ENCODE measurements around the gene SEPTIN7. TPM values are rescaled to one million over a fixed set of nuclear protein-coding genes. Genes with fewer than 3 reads are reported as not detected.
A peak's percentile ranks its signal among the peaks of the same experiment; 100 is the strongest.

The SEPTIN7 gene
- total RNA-seq, 1 donor from 2014 or later, result 102 TPM

DNA sequence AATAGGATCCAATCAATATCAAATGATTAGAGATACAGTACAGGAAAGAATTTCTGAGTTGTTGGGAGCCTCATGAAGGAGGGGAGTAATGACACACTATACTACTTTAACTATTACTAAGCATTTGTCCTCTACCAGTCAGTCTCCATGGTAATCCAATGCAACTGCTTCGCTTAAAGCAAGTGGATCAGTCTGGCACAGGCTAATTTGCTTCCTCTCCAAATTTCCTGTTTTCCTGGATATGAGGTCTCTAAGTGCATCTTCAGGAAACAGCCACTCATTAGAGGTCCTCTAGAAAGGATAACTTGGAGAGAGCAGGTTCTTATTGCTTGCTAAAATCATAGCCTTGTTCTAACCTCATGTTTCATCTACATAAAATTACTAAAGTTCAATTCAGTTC lies 8.4 kb upstream of the SEPTIN7 start:
- no peak for ATAC-seq

DNA sequence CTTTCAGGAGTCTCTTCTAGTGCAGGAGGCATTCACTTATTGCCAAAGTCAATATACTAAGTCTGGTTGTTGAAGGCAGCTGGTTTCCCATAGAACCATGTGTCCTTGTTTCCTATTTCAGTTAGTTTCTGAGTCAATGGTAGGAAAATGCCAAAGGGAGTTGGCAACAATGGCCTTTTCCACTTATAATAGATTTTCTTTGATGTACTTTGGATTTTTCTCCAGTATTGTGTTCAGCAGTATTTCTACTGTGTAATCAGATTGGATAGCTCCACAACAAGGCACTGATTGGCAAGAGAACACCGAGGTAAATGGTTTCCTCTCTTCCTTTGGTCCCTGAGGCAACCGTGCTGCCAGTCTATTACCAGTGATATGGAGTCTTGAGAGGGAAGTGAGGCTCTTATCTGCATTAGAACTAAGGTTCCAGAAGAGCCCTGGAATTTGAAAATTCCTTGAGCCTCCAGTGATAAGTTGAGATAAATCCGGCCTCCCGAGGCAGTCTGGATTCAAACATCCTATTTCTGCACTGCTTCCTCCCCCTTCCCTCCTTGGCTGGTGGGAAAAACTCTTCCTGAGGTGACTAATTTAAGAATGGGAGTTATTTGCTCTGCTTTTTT lies 7.9 kb upstream of the SEPTIN7 start:
- ATAC-seq, result no peak

DNA sequence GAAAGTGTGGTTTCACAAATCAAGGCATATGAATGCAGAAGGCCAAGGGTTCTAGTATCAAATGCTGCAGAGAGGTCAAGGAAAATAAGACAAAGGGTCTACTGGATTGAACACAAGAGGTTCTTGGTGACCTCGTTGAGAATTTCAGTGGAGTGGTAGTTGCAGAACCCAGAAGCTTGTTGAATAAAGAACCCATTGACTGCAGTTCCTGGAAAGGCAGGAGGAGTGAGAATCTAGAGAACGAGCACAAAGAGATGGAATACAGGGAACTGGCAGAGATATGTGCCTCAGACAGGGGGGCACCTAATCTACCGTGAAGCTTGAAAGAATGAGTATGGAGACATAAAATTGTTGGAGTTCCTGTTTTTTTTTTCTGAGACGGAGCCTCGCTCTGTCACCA lies 3.5 kb upstream of the SEPTIN7 start:
- no peak for ATAC-seq

DNA sequence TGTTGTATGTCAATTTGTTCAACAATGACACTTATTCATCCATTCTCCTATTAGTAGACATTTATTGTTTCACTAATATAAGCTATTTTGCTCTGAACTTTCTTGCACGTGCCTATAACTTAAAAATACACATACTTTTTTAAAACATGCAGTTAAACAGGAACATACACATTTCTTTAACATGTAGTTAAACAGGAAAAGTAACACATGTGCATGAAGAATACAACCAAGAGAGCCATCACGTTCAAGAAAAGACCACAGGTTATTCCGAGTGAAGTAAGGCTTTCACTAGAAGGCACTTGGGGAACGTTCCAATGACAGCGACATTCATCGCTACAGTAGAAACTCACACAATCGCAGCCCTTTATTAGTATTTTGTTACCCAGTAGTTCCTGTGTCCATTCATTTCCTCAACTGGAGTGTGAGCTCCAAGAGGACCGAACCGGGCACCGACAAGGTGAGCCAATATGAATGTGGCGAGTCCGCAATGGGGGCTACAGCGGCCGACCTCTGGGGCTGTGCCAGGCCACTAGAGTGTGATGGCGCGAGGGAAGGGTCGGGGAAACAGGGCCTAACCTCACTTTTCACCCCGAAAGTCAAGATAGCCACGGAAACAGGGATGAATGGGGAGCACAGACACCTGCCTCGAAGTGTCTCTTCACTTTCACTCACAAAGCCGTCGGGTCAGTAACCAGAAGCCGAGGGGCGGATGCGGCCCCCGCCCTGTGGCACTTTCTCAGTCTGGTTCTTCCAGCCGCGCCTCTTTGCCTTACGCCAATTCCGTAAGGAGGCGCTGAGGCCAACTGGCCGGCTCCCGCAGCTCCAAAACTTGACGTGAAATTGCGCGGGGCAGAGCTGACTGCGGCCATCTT lies 775 bp upstream of the SEPTIN7 start:
- ATAC-seq, result peak; percentile 77

DNA sequence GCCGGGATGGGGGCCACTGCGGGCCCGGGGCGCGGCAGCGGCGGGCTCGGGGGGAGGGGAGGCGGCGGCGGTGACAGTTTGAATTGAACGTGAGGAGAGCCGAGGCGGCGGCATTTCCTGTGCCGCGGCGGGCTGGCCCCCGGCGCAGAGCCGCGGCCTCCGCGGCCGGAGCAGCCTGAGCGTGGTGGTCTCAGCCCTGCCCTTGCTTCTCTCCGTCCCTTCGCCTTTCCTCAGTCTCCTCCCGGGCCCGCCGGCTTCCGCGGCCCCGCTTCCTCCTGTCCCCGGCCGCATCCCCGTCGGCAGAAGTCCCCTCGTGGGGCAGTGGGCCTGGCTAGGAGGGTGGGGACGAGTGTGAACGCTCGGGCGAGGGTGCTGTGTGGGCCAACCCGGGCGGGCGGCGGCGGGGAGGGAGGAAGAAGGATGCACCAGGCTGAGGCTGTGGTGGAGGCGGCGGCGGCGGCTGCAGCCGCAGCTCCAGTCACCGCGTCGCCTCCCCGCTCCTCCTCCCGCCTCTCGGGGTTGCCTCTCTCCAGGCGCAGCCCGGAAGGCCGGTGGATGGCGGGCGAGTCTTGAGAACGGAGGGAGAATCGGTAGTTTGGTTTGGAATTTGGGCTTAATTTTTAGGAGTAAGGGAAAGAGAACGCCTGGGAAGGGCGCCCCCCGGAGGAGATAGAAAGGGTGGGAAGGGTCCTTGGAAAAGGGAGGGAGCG lies 690 bp downstream of the SEPTIN7 start:
- ATAC-seq, result peak; percentile 58

DNA sequence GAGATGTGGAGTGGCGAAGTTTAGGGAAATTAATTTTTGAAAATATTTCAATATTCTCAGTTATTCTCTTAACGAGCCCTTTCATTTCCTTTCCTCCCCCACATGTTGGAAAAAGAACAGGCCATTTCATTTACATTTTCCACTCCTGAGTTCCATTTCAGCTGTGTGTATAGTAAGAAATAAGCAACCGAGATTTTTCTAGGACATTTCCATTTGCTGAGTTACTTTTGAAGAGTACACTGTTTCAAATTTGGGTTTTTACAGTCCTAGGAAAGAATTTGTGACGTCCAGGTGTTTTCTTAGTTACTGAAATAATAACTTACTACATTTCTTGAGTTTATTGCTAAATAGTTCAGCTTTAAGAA lies 1.2 kb downstream of the SEPTIN7 start:
- ATAC-seq, result no peak

DNA sequence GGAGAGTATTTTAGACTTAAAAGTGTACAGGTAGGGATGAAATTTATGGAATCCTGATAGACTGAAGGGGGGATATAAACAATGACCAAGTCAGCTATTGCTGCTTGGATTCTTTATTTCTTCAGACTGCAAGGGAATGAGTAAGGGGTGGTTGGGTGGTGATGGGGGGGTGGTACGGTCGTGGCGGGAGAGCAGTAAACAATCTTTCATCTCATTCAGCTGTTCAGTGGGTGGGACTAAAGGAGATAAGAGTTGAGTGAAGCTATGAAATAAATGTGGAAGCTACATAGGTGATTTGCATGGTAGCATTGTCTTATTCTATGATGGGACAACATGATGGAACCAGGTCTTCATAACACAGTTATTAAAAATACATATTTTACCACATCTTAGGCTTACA lies 1.8 kb downstream of the SEPTIN7 start:
- no peak for ATAC-seq

DNA sequence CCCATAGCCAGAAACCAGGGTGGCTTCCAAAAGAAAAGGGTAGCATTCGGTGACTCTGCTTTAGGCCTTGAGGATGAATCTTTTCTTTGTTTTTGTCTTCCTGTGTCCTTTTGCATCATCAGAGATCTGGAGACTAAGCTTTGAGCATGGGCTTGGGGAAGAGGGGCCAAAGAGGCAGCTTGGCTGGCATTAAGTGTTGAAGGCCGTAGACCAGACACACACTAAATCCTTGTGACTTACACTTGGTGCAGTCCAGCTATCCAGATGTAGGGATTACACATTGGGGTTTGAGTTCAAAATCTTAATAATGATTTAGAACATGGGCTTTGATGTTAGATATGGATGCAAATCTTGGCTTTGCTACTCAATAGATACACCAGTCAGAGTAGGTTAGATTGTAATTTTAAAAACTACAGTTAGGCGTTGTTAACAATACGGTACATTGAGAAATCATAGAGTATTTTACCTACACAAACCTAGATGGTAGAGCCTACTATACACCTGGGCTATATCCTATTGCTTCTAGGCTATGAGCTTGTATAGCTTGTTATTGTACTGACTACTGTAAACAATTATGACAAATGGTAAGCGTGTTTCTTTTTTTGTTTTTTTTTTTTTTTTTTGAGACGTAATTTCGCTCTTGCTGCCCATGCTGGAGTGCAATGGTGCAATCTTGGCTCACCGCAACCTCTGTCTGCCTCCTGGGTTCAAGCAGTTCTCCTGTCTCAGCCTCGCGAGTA lies 3.5 kb downstream of the SEPTIN7 start:
- no peak for ATAC-seq

DNA sequence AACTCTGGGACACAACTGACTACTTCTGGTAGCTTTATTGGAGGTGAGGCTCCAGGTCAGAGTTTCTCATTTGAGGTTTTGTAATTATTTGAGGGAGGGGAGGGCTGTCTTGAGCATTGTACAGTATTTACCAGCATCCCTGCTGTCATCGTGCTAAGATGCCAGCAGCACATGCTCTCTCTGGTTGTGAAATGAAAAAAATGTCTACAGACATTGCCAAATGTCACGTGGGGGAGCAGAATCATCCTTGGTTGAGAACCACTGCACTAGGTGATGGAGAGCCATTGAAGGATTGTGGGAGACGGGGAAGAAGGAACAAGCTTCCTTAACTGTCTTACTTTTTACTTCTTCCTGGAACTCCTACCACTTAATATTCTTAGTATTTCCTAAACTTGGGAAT lies 5.0 kb downstream of the SEPTIN7 start:
- no peak for ATAC-seq

DNA sequence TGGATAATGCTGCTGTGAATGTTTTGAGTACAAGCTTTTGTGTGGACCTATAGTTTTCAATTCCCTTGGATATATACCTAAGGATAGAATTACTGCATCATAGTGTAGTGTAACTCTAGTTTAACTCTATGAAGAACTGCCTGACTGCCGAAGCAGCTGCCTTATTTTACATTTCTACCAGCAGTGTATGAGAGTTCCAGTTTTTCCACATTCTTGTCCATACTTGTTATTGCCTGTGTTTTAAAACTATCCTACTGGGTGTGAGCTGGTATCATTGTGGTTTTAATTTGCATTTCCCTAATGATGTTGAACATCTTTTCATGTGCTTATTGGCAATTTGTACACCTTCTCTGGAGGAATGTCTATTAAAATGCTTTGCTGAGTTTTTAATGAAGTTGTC lies 15.7 kb downstream of the SEPTIN7 start:
- ATAC-seq, result peak; percentile 94

DNA sequence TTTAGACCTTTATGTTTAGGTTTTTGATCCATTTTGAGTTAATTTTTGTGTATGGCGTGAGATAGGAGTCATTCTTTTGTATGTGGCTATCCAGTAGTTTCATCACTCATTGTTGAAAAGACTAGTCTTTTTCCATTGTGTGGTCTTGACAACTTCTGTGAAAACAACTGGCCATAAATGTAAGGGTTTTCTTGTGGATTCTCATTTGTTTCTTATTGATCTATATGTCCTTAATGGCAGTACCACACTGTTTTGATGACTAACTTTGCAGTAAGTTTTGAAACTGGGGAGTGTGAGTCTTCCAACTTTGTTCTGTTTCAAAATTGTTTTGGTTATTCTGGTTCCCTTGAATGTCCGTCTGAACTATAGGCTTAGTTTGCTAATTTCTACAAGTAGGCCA lies 16.3 kb downstream of the SEPTIN7 start:
- ATAC-seq, result no peak

DNA sequence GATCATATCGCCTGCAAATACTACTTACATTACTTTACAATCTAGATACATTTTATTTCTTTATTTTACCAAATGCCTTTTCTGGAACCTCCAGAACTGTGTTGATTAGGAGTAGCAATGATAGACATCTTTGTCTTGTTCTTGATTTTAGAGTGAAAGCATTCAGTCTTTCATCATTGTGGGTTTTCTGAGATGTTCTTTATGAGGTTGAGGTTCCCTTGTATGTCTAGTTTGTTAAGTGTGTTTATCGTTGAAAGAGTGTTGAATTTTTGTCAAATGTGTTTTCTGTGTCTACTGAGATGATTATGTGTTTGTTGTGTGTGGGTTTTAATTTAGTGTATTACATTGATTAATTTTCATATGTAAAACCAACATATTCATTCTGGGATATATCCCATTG lies 17.1 kb downstream of the SEPTIN7 start:
- no peak for ATAC-seq

DNA sequence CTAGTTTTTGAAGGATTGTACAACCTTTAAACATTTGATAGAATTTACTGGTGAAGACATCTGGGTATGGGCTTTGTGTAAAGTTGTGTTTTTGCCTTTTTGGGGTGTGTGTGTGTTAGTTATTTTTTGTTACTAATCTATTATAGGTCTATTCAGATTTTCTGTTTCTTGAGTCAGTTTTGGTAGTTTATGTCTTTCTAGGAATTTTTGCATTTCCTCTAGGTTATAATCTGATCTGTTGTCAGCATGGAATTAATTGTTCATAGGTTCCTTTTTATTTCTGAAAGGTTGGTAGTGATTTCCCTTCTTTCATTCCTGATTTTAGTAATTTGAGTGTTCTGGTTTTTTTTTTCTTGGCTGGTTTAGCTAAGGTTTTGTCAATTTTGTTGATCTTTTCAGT lies 17.7 kb downstream of the SEPTIN7 start:
- no peak for ATAC-seq

DNA sequence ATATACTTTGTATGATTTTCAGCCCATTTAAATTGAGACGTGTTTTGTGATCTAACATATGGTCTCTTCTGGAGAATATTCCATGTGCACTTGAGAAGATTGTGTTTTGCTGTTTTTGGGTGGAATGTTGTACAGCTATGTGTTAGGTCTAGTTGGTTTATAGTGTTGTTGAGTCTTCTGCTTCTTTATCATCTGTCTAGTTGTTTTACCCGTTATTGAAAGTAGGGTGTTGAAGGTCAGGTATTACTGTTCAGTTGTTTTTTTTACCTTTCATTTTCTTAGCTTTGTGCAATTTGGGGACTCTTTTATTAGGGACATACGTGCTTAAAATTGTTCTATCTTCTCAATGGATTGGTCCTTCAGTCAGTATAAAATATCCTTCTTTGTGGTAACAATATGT lies 18.5 kb downstream of the SEPTIN7 start:
- no peak for ATAC-seq

DNA sequence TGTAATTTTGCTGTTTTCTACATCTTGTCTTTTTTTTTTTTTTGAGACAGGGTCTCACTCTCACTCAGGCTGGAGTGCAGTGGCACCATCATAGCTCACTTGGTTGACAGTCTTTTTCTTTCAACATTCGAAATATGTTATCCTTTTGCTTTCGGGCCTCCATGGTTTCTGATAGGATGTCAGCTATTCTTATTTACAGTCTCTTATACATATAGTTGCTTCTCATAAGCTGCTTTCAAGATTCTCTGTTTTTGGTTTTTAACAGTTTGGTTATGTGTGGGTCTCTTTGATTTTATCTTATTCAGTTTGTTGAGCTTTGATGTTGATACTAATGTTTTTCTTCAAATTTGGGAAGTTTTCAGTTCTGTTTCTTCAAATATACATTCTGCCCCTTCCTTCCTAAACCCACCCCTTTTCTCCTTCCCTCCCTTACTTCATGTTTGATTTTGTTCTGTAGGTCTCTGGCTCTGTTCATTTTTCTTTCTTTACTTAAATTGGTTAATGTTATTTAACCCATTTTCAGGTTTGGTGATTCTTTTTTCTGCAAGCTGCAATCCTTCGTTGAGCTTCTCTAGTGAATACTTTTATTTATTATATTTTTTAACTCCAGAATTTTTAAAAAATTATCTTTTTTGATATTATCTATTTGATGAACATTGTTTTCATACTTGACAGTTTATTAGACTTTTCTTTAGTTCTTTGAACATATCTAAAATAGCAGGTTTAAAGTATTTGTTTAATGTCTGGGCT lies 19.3 kb downstream of the SEPTIN7 start:
- no peak for ATAC-seq

DNA sequence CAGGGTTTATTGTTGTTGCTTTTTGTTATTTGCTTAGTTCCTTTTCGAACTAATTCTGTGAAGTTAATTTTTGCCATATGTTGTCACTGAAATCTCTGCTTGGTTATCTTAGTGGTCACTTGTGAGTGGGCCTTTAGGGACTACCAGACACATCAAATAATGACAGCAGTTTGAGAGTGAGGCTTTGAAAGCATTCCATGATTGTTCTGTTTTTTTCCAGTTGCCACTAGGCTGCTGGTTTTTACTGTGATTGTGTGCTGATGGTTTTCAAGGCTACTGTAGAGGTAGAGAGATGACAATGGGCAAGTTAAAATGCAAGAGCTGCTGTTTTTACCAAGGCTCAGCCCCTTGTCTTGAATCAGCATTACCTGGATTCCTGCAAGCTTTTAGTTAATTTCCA lies 20.0 kb downstream of the SEPTIN7 start:
- ATAC-seq, result no peak

DNA sequence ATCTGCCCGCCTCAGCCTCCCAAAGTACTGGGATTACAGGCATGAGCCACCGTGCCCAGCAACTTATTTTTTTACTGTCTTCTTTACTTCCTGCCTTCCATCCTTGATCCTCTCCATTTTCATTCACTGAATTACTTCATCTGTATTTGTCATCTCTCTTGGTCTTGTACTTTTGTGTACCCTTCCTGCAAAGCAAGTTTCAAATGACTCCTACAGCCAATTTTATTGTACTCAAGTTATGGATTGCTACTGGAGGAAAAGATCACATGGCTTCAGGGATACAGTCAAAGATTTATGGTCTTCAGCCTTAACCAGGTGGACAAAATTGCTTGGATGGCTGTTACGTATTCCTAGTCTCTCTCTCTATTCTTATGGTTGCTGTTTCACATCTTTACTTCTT lies 22.6 kb downstream of the SEPTIN7 start:
- ATAC-seq, result peak; percentile 88

DNA sequence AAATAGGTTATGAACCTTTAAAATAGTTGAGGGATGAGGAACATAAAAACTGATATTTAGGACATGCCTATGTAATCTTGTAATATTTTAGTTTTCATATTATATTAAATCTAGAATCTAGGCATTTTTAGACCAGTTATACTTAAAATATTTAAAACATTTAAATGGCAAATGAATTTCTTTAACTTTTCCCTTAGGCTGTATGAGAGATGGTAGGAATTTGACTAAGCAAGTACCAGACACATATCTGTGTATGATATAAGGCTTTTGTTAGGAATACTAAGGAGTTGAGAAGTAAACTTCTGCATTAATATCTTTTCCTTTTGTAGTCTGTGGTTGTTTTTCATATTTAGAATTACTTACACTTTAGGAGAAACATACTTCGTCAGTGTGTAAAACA lies 25.1 kb downstream of the SEPTIN7 start:
- no peak for ATAC-seq

DNA sequence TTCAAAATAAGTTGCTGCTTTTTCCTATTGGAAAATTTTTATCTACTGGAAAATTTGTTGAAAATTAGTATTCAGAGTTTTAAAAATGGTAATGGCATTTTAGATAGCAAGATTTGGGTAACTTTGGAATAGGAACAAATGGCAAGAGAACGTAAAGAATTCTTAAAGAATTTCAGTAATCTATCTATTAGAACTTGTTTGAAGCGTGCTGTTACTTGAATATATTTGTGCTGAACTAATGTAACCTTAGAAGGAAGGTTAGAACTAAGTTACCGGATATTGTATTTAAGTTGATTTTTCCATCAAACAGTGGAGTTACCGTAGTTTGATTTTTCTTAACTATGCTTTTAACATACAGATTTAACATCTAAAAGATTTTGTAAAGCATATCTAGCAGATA lies 25.9 kb downstream of the SEPTIN7 start:
- no peak for ATAC-seq

DNA sequence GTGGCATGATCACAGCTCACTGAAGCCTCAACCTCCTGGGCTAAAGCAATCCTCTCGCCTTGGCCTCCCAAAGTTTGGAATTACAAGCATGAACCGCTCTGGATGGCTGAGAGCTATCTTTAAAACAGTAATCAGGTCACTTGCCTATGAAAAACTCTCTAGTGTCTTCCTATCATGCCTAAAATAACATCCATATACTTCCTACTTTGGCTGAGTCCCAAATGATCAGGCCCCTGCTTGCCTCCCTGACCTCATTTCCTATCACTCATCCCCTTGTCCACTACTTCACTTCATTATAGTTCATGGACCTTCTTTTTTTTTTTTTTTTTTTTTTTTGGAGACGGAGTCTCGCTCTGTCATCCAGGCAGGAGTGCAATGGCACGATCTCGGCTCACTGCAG lies 28.0 kb downstream of the SEPTIN7 start:
- ATAC-seq, result no peak

DNA sequence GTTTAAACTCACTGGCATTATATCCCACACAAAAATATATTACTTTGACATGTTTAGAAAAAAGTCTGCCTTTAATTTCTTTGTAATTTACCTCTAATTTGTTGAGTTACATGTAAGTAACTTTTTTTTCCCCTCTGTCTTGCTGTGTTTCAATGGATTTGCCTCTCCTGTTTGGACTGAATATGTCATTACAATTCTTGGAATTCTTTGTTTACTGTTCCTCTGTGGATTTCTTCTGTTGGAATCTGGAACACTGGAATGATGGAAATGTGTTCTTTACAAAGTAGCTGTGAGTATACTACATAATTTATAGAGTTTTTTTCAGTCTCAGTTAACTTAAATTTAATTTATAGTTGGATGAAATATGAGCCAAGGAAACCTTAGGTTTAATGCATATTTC lies 30.4 kb downstream of the SEPTIN7 start:
- ATAC-seq, result no peak

All from esophagus mucosa (tissue), 1 donor.